ENCODE results near the gene PHKB. TPM values are rescaled to one million over a fixed set of nuclear protein-coding genes. Genes with fewer than 3 reads are reported as not detected.

The PHKB gene
- polyA plus RNA-seq, 1 donor (not counting 4 experiments of a cell fraction or from before 2014, with no cell fraction given): 71.7 TPM

DNA sequence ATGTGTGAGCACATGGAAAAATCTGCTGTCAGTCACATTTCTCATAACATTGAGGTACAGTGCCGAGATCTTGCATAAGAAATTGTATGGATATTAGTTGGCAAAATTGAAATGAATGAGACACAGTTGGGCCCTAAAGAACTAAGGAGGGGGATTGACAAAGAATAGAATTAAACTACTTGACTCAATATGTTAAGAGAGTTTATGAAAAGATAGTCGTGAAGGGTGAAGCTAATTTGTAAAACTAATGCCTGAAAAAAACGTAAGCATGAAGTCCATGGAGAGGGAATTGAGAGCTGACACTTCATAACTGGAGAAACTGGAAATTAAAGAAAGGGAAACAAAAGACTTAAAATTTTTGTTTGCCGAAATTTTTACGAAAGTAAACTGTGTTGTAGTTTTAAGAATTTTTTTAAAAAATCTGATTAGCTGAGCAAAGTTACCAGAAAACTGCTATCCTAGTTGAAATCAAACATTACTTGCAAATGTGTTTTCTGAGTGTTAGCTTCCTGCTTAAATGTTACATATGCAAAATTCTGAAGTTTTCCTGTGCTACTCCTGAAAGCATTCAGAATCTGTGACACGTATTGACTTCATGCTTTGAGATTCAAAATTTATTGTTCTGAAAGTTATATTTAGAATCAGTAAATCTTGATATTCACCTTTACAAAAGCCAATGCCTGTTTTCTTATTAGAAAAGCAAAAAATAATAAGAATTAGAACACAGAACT lies 239.9 kb downstream of the PHKB start:
- Histone ChIP-seq H3K9me3 (ENCODE audit: control insufficient read depth, low read depth, low read length) (no peaks in the 10 kb centered on the region), H4K20me1 (ENCODE audit: control insufficient read depth, extremely low read depth, insufficient read depth, low read length) (no peaks in the 10 kb centered on the region), H3K9me1 (ENCODE audit: control insufficient read depth, extremely low read depth, insufficient read depth, low read length) (no peaks in the 10 kb centered on the region), H3K9ac (ENCODE audit: control insufficient read depth, extremely low read depth, insufficient read depth, low read length) (no peak overlapping the region), H3K4me1 (ENCODE audit: control insufficient read depth, extremely low read depth, insufficient read depth, low read length) (no peaks in the 10 kb centered on the region), H3K36me3 (ENCODE audit: control insufficient read depth in 2 of 2, extremely low read depth in 1 of 2, insufficient read depth in 2 of 2, low read length in 2 of 2) (peaks cover 6 to 16% of the 10 kb centered on the region in 2 experiments), H3K4me2 (ENCODE audit: control insufficient read depth, extremely low read depth, insufficient read depth, low read depth, low read length) (no peak overlapping the region), H3K27me3 (ENCODE audit: control insufficient read depth, extremely low read depth, insufficient read depth, low read length) (no peaks in the 10 kb centered on the region), H2AFZ (ENCODE audit: control insufficient read depth, low read length) (no peak overlapping the region), H3K4me3 (ENCODE audit: control insufficient read depth in 2 of 3, extremely low read depth in 1 of 3, insufficient read depth in 2 of 3, low read depth in 1 of 3, low read length in 3 of 3) (no peak overlapping the region), H3K27ac (ENCODE audit: control insufficient read depth, insufficient read depth, low read length) (no peak overlapping the region), H3K79me2 (ENCODE audit: control insufficient read depth, insufficient read depth, low read length) (no peaks in the 10 kb centered on the region)
- TF ChIP-seq EZH2 (IDR thresholded peaks at IDR 0.05; ENCODE audit: low read length): no peak
- TF ChIP-seq, protein P1, sequence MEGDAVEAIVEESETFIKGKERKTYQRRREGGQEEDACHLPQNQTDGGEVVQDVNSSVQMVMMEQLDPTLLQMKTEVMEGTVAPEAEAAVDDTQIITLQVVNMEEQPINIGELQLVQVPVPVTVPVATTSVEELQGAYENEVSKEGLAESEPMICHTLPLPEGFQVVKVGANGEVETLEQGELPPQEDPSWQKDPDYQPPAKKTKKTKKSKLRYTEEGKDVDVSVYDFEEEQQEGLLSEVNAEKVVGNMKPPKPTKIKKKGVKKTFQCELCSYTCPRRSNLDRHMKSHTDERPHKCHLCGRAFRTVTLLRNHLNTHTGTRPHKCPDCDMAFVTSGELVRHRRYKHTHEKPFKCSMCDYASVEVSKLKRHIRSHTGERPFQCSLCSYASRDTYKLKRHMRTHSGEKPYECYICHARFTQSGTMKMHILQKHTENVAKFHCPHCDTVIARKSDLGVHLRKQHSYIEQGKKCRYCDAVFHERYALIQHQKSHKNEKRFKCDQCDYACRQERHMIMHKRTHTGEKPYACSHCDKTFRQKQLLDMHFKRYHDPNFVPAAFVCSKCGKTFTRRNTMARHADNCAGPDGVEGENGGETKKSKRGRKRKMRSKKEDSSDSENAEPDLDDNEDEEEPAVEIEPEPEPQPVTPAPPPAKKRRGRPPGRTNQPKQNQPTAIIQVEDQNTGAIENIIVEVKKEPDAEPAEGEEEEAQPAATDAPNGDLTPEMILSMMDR (optimal IDR thresholded peaks at IDR 0.05 in 1 of 3, IDR thresholded peaks at IDR 0.05 in 1 of 3, conservative IDR thresholded peaks at IDR 0.05 in 1 of 3; ENCODE audit: extremely low read depth in 1 of 3, insufficient read depth in 2 of 3, low read length in 3 of 3): no peak
- dilution Hi-C loops (cut with MboI; ENCODE audit: extremely low pct_ligation_motif_present, low sequenced_read_pairs): no loop called here
- DNase-seq (ENCODE audit: low read depth, low spot score) (no peak), FAIRE-seq (no peak)

DNA sequence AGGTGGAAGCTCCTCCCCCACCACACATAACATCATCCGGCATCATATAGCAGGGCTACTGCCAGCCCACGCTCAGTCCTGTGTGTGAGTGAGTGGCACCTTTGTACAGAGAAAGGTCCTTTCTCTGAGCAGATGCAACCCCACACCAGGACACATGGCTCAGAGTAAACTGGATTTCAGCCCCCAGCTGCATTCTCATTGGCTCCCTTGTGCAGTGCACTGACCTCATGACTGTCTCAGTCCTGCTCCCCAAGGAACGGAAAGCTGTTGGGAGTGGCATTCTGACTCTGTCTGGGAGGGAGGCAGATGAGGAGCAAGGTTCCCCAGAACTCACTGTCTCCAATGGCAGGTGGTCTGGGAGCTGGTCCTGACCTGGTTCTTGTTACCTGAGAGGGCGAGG lies 244.1 kb downstream of the PHKB start:
- no peaks in the 10 kb centered on the region for H3K27me3 ChIP-seq (ENCODE audit: control insufficient read depth, extremely low read depth, insufficient read depth, low read length)
- dilution Hi-C loops (cut with MboI; ENCODE audit: extremely low pct_ligation_motif_present, low sequenced_read_pairs): no loop called here
- TF ChIP-seq EZH2 (IDR thresholded peaks at IDR 0.05; ENCODE audit: low read length): no peak
- TF ChIP-seq, protein P1 (optimal IDR thresholded peaks at IDR 0.05 in 1 of 3, IDR thresholded peaks at IDR 0.05 in 1 of 3, conservative IDR thresholded peaks at IDR 0.05 in 1 of 3; ENCODE audit: extremely low read depth in 1 of 3, insufficient read depth in 2 of 3, low read length in 3 of 3): no peak
- no peak for DNase-seq (ENCODE audit: low read depth, low spot score)
- H3K4me3 ChIP-seq (ENCODE audit: control insufficient read depth in 2 of 3, extremely low read depth in 1 of 3, insufficient read depth in 2 of 3, low read depth in 1 of 3, low read length in 3 of 3): no peak overlapping the region
- H3K36me3 ChIP-seq (ENCODE audit: control insufficient read depth in 2 of 2, extremely low read depth in 1 of 2, insufficient read depth in 2 of 2, low read length in 2 of 2): no peaks in the 10 kb centered on the region
- no peaks in the 10 kb centered on the region for H3K9me3 ChIP-seq (ENCODE audit: control insufficient read depth, low read depth, low read length)
- H2AFZ ChIP-seq (ENCODE audit: control insufficient read depth, low read length): no peak overlapping the region
- no peaks in the 10 kb centered on the region for H3K4me1 ChIP-seq (ENCODE audit: control insufficient read depth, extremely low read depth, insufficient read depth, low read length)
- no peak for FAIRE-seq
- no peaks in the 10 kb centered on the region for H4K20me1 ChIP-seq (ENCODE audit: control insufficient read depth, extremely low read depth, insufficient read depth, low read length)
- no peak overlapping the region for H3K27ac ChIP-seq (ENCODE audit: control insufficient read depth, insufficient read depth, low read length)
- H3K79me2 ChIP-seq (ENCODE audit: control insufficient read depth, insufficient read depth, low read length): no peaks in the 10 kb centered on the region
- H3K9ac ChIP-seq (ENCODE audit: control insufficient read depth, extremely low read depth, insufficient read depth, low read length): no peak overlapping the region
- H3K9me1 ChIP-seq (ENCODE audit: control insufficient read depth, extremely low read depth, insufficient read depth, low read length): no peaks in the 10 kb centered on the region
- no peak overlapping the region for H3K4me2 ChIP-seq (ENCODE audit: control insufficient read depth, extremely low read depth, insufficient read depth, low read depth, low read length)
